M059J (cell line): ENCODE measurements around the gene ARAP1. TPM values are rescaled to one million over a fixed set of nuclear protein-coding genes. Genes with fewer than 3 reads are reported as not detected.
A peak's percentile ranks its signal among the peaks of the same experiment; 100 is the strongest.

Experiments
- DNase-seq: peaks from one replicate; pipeline ENCODE4 v3.0.0-alpha.2; 2012; ENCODE audit warnings: low read depth
- total RNA-seq: library from RNA; depleted of rRNA; stranded (reverse); fragments of >200 nt; shearing (Covaris generic); gene quantifications from 2 replicates; pipeline ENCODE4 v1.2.3, GENCODE V29; 2014

The ARAP1 gene
- total RNA-seq, 1 experiment from 2014 or later: 44.7 TPM

- no peak for DNase-seq
Measured at GRCh38 chr11:72762641-72763304, 10.6 kb upstream of the ARAP1 start.

- DNase-seq: peak; percentile 43
Measured at GRCh38 chr11:72760539-72761405, 8.6 kb upstream of the ARAP1 start.

- no peak for DNase-seq
Measured at GRCh38 chr11:72759468-72759985, 7.3 kb upstream of the ARAP1 start.

GRCh38 chr11:72758690-72759389, 6.6 kb upstream of the ARAP1 start:
- DNase-seq: no peak

GRCh38 chr11:72758304-72758689, 6.1 kb upstream of the ARAP1 start:
- DNase-seq: peak; percentile 54

GRCh38 chr11:72755713-72756285, 3.6 kb upstream of the ARAP1 start:
- DNase-seq: no peak

- DNase-seq: no peak
Measured at GRCh38 chr11:72754544-72755155, 2.4 kb upstream of the ARAP1 start.

GRCh38 chr11:72754149-72754543, 1.9 kb upstream of the ARAP1 start:
- DNase-seq: no peak

- no peak for DNase-seq
Measured at GRCh38 chr11:72753341-72754148, 1.3 kb upstream of the ARAP1 start.

- no peak for DNase-seq
Measured at GRCh38 chr11:72751116-72752087, 806 bp downstream of the ARAP1 start.

- DNase-seq: no peak
Measured at GRCh38 chr11:72750556-72751115, 1.6 kb downstream of the ARAP1 start.

- no peak for DNase-seq
Measured at GRCh38 chr11:72750086-72750485, 2.1 kb downstream of the ARAP1 start.

- DNase-seq: no peak
Measured at GRCh38 chr11:72747289-72747855, 4.8 kb downstream of the ARAP1 start.

- no peak for DNase-seq
Measured at GRCh38 chr11:72746821-72747220, 5.4 kb downstream of the ARAP1 start.

GRCh38 chr11:72745925-72746550, 6.2 kb downstream of the ARAP1 start:
- DNase-seq: no peak

- DNase-seq: no peak
Measured at GRCh38 chr11:72745511-72745910, 6.7 kb downstream of the ARAP1 start.

GRCh38 chr11:72744474-72744873, 7.7 kb downstream of the ARAP1 start:
- no peak for DNase-seq
